ENCODE measurements around the gene KAT6B. TPM values are rescaled to one million over a fixed set of nuclear protein-coding genes. Genes with fewer than 3 reads are reported as not detected.

Gene KAT6B
- polyA plus RNA-seq, 1 donor from 2014 or later, result 11.5 TPM

DNA sequence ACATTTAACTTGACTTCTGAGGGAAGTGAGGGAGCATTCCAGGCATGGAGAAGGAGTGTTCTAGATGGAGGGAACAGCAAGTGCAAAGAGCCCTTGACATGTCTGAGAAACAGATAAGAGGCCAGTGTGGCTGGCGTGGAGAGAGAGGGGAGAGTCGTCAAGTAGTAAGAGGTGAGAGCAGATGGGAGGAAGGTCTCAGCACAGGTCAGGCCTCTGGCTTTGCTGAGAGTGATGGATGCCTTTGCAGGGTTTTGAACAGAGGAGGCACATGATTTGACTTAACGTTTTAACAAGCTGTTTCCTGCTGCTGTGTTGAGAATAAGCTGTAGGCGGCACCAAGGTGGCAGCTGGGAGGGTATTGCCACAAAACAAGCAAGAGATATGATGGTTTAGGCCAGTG is 97.2 kb downstream of the KAT6B start:
- Histone ChIP-seq H3K9me3 (ENCODE audit: low read length) (no peaks in the 10 kb centered on the region), H3F3A (ENCODE audit: insufficient read depth, low read length, poor library complexity, severe bottlenecking) (no peaks in the 10 kb centered on the region), H3K79me2 (replicated peaks; ENCODE audit: insufficient read depth, low read length) (peaks cover 45% of the 10 kb centered on the region), H3K4me2 (ENCODE audit: low read length) (no peak overlapping the region), H3K27me3 (ENCODE audit: insufficient read depth, low read depth, low read length) (no peaks in the 10 kb centered on the region), H3K27ac (ENCODE audit: low read length) (no peak overlapping the region), H2AFZ (ENCODE audit: low read depth, low read length) (no peak overlapping the region), H3K9me2 (ENCODE audit: insufficient read depth, low read length) (no peaks in the 10 kb centered on the region), H4K20me1 (ENCODE audit: insufficient read depth) (no peaks in the 10 kb centered on the region), H3K36me3 (ENCODE audit: insufficient read depth, low read length) (no peaks in the 10 kb centered on the region), H3K4me3 (ENCODE audit: low read length) (no peak overlapping the region), H3K9ac (ENCODE audit: low read length) (no peak overlapping the region)
- no peak for TF ChIP-seq SMC3 (conservative IDR thresholded peaks at IDR 0.05; ENCODE audit: poor library complexity)
- no peak for TF ChIP-seq EZH2 (IDR thresholded peaks at IDR 0.05; ENCODE audit: borderline replicate concordance, insufficient read depth, low read length, poor library complexity, severe bottlenecking)
- TF ChIP-seq, protein P1, sequence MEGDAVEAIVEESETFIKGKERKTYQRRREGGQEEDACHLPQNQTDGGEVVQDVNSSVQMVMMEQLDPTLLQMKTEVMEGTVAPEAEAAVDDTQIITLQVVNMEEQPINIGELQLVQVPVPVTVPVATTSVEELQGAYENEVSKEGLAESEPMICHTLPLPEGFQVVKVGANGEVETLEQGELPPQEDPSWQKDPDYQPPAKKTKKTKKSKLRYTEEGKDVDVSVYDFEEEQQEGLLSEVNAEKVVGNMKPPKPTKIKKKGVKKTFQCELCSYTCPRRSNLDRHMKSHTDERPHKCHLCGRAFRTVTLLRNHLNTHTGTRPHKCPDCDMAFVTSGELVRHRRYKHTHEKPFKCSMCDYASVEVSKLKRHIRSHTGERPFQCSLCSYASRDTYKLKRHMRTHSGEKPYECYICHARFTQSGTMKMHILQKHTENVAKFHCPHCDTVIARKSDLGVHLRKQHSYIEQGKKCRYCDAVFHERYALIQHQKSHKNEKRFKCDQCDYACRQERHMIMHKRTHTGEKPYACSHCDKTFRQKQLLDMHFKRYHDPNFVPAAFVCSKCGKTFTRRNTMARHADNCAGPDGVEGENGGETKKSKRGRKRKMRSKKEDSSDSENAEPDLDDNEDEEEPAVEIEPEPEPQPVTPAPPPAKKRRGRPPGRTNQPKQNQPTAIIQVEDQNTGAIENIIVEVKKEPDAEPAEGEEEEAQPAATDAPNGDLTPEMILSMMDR (IDR thresholded peaks at IDR 0.05; ENCODE audit: poor library complexity, severe bottlenecking), result no peak
- TF ChIP-seq RAD21 (conservative IDR thresholded peaks at IDR 0.05), result no peak
- no peak for TF ChIP-seq MXI1 (conservative IDR thresholded peaks at IDR 0.05; ENCODE audit: poor library complexity, severe bottlenecking)
- TF ChIP-seq POLR2AphosphoS5 (IDR thresholded peaks at IDR 0.05), result no peak
- no peak for TF ChIP-seq REST (IDR thresholded peaks at IDR 0.05; ENCODE audit: borderline replicate concordance)
- TF ChIP-seq TAF1 (IDR thresholded peaks at IDR 0.05; ENCODE audit: low read depth), result no peak
- no peak for TF ChIP-seq EP300 (conservative IDR thresholded peaks at IDR 0.05; ENCODE audit: poor library complexity, severe bottlenecking)

- no peaks in the 10 kb centered on the region for H3F3A ChIP-seq (ENCODE audit: insufficient read depth, low read length, poor library complexity, severe bottlenecking)
- no peak overlapping the region for H2AFZ ChIP-seq (ENCODE audit: low read depth, low read length)
- TF ChIP-seq, protein P1 (IDR thresholded peaks at IDR 0.05; ENCODE audit: poor library complexity, severe bottlenecking), result no peak
- TF ChIP-seq POLR2AphosphoS5 (IDR thresholded peaks at IDR 0.05) (no peak), TAF1 (IDR thresholded peaks at IDR 0.05; ENCODE audit: low read depth) (no peak), MXI1 (conservative IDR thresholded peaks at IDR 0.05; ENCODE audit: poor library complexity, severe bottlenecking) (no peak), EZH2 (IDR thresholded peaks at IDR 0.05; ENCODE audit: borderline replicate concordance, insufficient read depth, low read length, poor library complexity, severe bottlenecking) (no peak)
- H3K27me3 ChIP-seq (ENCODE audit: insufficient read depth, low read depth, low read length), result no peaks in the 10 kb centered on the region
- no peak overlapping the region for H3K4me2 ChIP-seq (ENCODE audit: low read length)
- H3K36me3 ChIP-seq (ENCODE audit: insufficient read depth, low read length), result no peaks in the 10 kb centered on the region
- peaks cover 53% of the 10 kb centered on the region for H3K79me2 ChIP-seq (replicated peaks; ENCODE audit: insufficient read depth, low read length)
- H3K4me3 ChIP-seq (ENCODE audit: low read length), result no peak overlapping the region
- H3K27ac ChIP-seq (ENCODE audit: low read length), result no peak overlapping the region
- H3K9me2 ChIP-seq (ENCODE audit: insufficient read depth, low read length), result no peaks in the 10 kb centered on the region
- no peak overlapping the region for H3K9ac ChIP-seq (ENCODE audit: low read length)
- no peaks in the 10 kb centered on the region for H3K9me3 ChIP-seq (ENCODE audit: low read length)
- no peaks in the 10 kb centered on the region for H4K20me1 ChIP-seq (ENCODE audit: insufficient read depth)
These were observed 98.0 kb downstream of the KAT6B start for GRCh38 chr10:74924251-74924963.
